Hematopoietic multipotent progenitor cell treated with erythropoietin and hydrocortisone succinate and interleukin-3 and kit ligand, for 15 days (in vitro differentiated cells): Measurements from ENCODE around the gene AGBL1.

Source experiments
- DNase-seq: peaks from one replicate; pipeline ENCODE4 v3.0.0-alpha.2; 2015; ENCODE audit warnings: low spot score

AGBL1 gene

DNA sequence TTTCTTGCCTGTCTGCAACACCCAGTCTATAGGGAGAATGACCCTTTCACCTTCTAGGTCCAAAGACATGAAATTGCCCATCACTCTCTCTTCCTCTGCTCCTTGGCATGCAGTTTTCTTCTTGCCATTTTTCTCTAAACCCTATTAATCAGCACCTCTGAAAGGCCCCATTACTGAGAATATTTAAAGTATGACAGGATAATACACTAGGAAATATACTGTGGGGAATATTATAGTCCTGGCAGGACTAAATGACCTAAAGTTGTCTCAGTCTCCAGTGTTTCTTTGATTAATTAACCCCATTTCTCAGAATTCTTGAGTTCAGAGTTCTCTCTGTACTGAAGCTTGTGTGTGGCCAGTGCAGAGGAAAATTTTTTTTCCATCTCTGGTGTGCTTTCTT lies 730.7 kb downstream of the AGBL1 start:
- no peak for DNase-seq

GRCh38 chr15:86813892-86814291 lies 734.2 kb downstream of the AGBL1 start:
- no peak for DNase-seq

- DNase-seq = no peak
Observed at GRCh38 chr15:86829245-86829644, 749.6 kb downstream of the AGBL1 start.

DNA sequence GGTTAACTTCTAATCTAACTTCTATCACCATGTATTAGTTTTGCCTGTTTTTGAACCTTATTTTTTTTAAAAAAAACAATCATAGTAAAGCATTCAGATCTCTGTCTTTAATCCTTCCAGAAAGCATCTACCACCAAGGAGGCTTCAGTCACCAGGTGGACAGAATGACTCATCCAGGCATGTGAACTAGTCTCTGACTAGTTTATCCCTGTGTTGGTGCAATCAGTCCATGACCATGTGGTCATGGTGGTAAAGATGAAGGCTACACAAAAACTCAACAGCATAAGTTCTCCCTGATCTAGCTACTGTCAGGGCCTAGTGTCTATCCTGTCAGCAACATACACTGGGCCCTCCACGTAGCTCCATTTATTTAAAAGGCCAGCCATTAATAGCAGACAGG lies 750.6 kb downstream of the AGBL1 start:
- DNase-seq = no peak

- DNase-seq = no peak
Observed at GRCh38 chr15:86833595-86833994, 753.9 kb downstream of the AGBL1 start.

GRCh38 chr15:86834115-86834863 lies 754.6 kb downstream of the AGBL1 start:
- DNase-seq = no peak

DNA sequence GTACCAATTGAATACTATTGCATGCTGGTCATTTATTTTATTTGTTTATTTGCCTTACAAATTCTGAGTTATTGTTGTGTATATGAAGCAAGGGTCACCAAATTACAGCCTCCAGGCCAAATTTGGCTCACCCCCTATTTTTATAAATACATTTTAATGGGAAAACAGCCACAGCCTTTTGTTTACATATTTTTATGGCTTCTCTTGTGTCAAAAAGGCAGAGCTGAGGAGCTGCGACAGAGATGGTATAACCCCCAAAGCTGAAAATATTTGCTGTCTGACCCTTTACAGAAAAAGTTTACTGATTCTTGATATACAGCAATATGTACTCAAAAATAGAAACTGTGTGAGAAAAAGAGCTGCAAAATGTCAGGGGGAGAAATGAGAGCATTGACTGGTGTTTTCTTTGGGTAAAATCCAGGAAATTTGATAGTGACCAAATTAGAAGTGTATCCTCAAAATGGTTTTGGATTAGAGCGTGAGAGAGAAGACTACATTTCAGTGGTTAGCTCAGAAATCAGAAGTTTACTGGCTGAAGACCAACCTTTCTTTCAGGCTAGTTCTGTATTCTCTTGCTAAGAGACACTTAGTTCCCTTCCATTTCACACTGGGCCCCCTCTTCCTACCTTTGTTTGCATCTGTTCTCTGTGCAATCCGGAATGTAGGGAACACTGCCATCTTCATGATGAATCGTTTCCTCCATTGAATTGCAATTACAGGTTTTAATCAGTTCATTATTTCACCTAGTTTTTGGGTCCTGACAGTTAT lies 757.8 kb downstream of the AGBL1 start:
- no peak for DNase-seq

DNA sequence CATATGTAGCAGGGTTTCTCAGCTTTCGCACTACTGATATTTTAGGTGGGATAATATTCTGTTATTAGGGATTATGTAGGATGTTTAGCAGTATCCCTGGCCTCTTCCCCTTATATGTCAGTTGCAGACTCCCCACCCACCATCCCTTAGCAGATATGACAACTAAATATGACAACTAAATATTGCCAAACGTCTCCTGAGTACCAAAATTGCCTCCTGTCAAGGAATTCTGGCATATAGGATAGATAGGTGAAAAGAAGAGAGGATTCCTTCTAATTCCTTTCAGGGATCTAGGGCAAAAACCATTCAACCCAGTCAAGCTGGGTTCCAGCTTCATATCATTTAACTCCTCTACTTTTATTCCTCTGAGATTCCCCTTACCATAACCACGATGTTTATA lies 759.8 kb downstream of the AGBL1 start:
- no peak for DNase-seq

DNA sequence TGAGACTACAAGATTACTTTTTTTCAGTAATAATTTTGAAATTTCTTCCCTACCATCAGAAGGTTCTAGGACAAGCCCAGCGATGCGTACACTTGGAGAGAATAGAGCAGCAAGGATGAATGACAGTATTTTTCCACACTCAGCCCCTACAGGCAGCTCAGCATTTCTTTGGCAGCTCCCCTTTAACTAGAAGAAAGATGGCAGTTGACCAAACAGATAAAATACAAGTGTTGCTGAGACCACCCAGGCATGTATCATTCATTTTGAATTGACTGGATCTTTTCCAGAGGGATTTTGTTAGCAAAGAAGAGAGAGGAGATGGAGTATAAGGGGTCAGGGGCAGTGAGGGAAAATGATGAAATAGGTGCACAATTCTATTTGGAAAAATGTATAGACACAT lies 761.3 kb downstream of the AGBL1 start:
- no peak for DNase-seq

GRCh38 chr15:86842199-86842598 lies 762.5 kb downstream of the AGBL1 start:
- no peak for DNase-seq

DNA sequence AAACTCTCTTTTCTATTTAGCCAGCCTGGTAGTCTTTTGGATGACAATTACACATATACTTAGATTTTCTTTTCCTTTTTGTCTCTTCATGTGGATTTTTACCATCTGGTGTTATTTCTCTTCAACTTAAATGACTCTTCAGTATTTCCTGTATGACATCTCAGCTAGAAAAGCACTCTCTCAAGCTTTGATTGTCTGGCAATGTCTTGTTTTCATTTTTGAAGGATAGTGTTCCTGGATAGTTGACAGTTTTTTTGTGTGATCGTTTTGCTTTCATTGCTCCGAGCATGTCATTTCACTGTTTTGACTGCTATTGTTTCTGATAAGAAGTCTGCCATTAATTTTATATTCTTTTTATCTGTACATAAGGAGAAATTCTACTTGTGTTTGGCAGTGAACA lies 766.4 kb downstream of the AGBL1 start:
- DNase-seq = no peak

DNA sequence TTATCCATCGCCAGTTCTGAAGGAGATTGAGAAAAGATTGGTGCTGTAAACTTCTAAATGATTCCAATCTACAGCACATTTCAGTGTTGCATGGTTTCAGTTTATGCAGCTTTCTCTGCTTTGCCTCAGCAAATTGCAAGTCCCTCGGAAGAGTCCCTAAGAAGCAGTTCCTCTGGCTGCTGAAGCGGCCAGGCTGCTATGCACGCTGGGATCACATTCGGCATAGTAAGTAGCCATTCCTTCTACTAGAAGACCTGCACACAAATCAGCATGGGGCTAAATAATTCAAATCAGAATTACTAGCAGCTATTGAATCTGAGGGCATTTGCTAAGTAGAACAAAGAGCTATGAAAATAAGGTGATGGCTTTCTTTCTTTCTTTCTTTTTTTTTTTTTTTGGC lies 769.5 kb downstream of the AGBL1 start:
- DNase-seq = no peak

GRCh38 chr15:86849558-86850285 lies 770.1 kb downstream of the AGBL1 start:
- DNase-seq = no peak

DNA sequence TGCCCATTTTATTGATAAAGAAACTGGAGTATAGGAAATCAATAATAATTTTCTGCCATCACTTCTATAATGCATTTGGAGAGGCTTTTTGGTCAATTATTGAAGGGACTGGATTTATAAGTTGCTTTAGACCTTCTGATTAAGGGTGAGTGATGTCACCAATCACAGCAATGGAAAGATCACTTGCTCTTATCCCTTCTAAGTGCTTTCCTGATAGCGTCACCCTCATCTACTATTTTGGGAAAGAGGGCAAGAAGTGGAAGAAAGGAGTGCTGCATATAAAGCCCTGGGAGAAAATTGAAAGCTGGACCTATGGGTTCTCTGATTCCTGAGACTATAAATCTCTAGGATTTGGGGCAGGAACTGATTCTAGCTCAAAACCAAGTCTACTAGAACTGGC lies 771.3 kb downstream of the AGBL1 start:
- no peak for DNase-seq

GRCh38 chr15:86852741-86853140 lies 773.1 kb downstream of the AGBL1 start:
- DNase-seq = no peak

DNA sequence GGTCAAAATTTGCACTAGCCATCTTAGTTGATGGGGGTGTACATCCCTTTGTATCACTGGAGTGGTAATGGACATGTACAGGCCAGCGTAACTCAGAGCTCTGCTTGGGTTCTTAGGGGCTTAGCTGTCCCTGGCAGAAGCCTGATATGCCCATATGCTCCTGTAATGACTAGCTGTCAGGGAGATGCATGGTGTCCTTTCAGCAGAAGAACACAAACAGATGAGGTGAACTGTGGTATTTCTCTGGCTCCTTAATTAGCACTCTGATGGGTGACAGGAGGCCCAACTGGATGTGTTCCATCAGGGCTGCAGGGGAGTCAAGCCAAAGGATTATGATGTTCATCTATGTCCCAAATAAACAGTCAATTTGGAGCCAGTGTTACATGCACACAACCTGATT lies 774.5 kb downstream of the AGBL1 start:
- DNase-seq = no peak

GRCh38 chr15:86855307-86856291 lies 775.9 kb downstream of the AGBL1 start:
- DNase-seq = no peak

- DNase-seq = no peak
Observed at GRCh38 chr15:86857701-86858100, 778.0 kb downstream of the AGBL1 start.

DNA sequence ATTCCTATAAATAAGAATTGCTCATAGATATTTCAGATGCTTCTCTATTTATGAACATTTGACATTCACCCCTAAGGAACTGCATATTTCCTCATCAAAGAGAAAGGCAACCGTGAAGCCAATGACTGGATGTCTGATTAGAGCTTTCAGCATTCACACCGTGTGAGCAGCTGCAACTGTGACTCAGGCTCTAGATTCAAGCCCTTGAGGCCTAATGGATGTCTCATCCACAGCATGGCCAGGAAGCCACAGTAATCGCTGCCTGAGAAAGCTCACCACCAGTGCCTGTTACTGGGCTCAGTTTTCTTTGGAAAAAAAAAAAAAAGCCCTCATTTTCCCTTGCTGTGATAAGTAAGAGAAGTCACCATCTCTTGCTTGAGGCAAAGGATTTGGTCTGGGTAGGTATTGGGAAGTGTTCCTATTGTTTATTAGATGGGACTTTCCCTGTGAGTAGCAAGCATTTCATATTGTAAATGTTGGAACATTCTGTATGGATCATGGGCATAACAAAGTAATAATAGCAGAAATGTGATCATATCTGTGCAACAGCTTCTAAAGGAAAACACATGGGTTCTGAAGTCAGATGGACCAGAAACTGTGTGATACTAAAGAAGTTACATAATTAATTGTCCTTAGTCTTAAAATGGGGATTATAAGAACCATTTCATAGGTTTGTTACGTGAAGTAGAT lies 783.7 kb downstream of the AGBL1 start:
- DNase-seq = no peak

DNA sequence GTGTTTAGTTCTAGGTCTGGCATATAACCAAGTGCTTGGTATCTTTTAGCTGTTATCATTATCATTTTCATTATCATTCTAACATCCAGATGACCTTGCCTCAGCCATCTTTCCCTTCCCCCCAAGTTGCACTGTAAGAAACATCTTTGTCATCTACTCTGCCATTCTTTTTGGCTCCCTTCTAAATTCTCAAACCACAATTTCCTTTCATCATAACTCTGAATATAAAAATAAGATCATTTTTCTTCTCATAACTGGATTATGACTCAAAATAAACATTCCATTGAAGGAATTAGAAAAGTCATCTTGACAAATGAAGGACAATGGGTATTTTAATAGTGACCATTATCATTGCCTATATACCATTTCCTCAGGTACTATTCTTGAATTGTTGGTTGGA lies 786.2 kb downstream of the AGBL1 start:
- DNase-seq = no peak

- DNase-seq = no peak
Observed at GRCh38 chr15:86870846-86871245, 791.2 kb downstream of the AGBL1 start.
